Heart left ventricle (tissue), 16 donors: ENCODE results near the gene TEX2. TPM values are rescaled to one million over a fixed set of nuclear protein-coding genes. Genes with fewer than 3 reads are reported as not detected.

Experiments used
- ATAC-seq, 4 donors: fragments of 200-7000 bp; cut with Tn5 transposase; one replicate each; pipeline ENCODE4 v1.9.1; 2020 to 2022; ENCODE audit warnings: moderate library complexity in 4 of 4, mild to moderate bottlenecking in 3 of 4, moderate number of reproducible peaks in 1 of 4
- DNase-seq, 5 donors: peaks; one replicate each; pipeline ENCODE4 v3.0.0-alpha.2; 2020
- H3K27ac ChIP-seq, 12 donors: fragments of 200-600 bp; sonication (generic) in 4 of 12; one replicate each; pipeline versions ENCODE4 v1.5.0 to v1.8.0; 2016 to 2022; ENCODE audit warnings: mild to moderate bottlenecking in 2 of 12
- H3K27me3 ChIP-seq, 9 donors: fragments of 200-600 bp; sonication (generic) in 2 of 9; one replicate each; pipeline versions ENCODE4 v1.5.1 to v1.8.0; 2016 to 2022; ENCODE audit warnings: mild to moderate bottlenecking in 3 of 9
- H3K36me3 ChIP-seq, 9 donors: fragments of 200-600 bp; sonication (generic) in 2 of 9; one replicate each; pipeline versions ENCODE4 v1.5.0 to v1.8.0; 2018 to 2022; ENCODE audit warnings: mild to moderate bottlenecking in 2 of 9
- H3K4me1 ChIP-seq, 12 donors: fragments of 200-600 bp; sonication (generic) in 4 of 12; one replicate each; pipeline versions ENCODE4 v1.5.0 to v1.8.0; 2016 to 2022; ENCODE audit warnings: mild to moderate bottlenecking in 3 of 12
- H3K4me3 ChIP-seq, 12 donors: fragments of 200-600 bp; sonication (generic) in 4 of 12; one replicate each; pipeline versions ENCODE4 v1.5.0 to v1.8.0; 2017 to 2022; ENCODE audit warnings: mild to moderate bottlenecking in 9 of 12, moderate library complexity in 4 of 12
- H3K9me3 ChIP-seq, 12 donors: fragments of 200-600 bp; sonication (generic) in 4 of 12; one replicate each; pipeline versions ENCODE4 v1.5.0 to v1.8.0; 2016 to 2022; ENCODE audit warnings: mild to moderate bottlenecking in 1 of 12
- POLR2A ChIP-seq, 2 donors: fragments of 450-650 bp; IDR thresholded peaks; one replicate each; pipeline ENCODE4 v1.6.1; 2017; ENCODE audit warnings: antibody characterized with exemption in 2 of 2, mild to moderate bottlenecking in 2 of 2, moderate library complexity in 2 of 2
- WGBS, 4 donors: extraction: QIAGEN DNeasy Blood & Tissue Kit in 2 of 4; methylation state at CpG; one replicate each; pipeline versions ENCODE4 v1.1.5 to v1.1.7; 2013 to 2018; 5-methylcytosine and 5-hydroxymethylcytosine counted together
- intact Hi-C, 10 donors: fragments of 100-400 bp; cut with DNase I; formaldehyde crosslinking; loops; one replicate each; pipeline versions ENCODE4 v1.11.1 to v1.14.2; 2022
- polyA plus RNA-seq, 2 donors: library from polyadenylated mRNA; stranded (reverse); fragments of 200-250 nt; gene quantifications; one replicate each; pipeline ENCODE4 v1.2.3, GENCODE V29; 2013
- total RNA-seq, 9 donors: library from RNA; depleted of rRNA in 2 of 9; stranded (reverse); fragments of >200 nt in 2 of 9; fragmentation: NEBNext Ultra II Directional in 3 of 9; extraction: Animal tissue kit (Norgen Biotek cat#: 25700) in 3 of 9; gene quantifications; one replicate each; pipeline versions ENCODE4 v1.1.0 to v1.2.4, GENCODE V29; 2016 to 2023
- TF ChIP-seq, protein P1 (sequence below), 12 donors: fragments of 200-600 bp; sonication (generic) in 4 of 12; IDR thresholded peaks; one replicate each; pipeline versions ENCODE4 v1.5.0 to v1.8.0; 2018 to 2022; ENCODE audit warnings: antibody characterized with exemption in 12 of 12, mild to moderate bottlenecking in 5 of 12
- donor health status: ischemic (EF 13 %, LVEDD 7.1; RV severe dilation, severe dysfunction).
- donor health status: healthy with polysubstance abuse.
- donor health status: DM: no; HTN: yes; CAD: no.
- donor health status: DM: no; HTN: no; CAD: no.
- donor health status: ischemic (EF 25% LVEDD 6.9; RV normal size, moderate dysfunction).
- donor health status: ischemic (EF 25% LVEDD 5.7; RV mildly dilated, moderate dysfunction).
- donor health status: healthy.
- donor health status: DM: yes; HTN: yes; CAD: no.
- donor health status: ischemic (EF 35%, LVEDD 5.7; RV mildly dilated, moderate dysfunction).
- donor health status: nonischemic (EF 11% LVEDD 7.7; RV severe dilation, severe dysfunction).
- donor health status: DM: yes; HTN: yes; CAD: no.
- donor health status: PGD.
- donor health status: ischemic (EF 29% LVEDD 5.4; RV normal size, mild dysfunction).
- donor health status: nonischemic (EF 23%, LVEDD 6.1; RV moderate dilation, normal function).

Gene TEX2
- total and polyA plus RNA-seq, 11 donors = 16.8 to 55.8 (median 50.5) TPM

DNA sequence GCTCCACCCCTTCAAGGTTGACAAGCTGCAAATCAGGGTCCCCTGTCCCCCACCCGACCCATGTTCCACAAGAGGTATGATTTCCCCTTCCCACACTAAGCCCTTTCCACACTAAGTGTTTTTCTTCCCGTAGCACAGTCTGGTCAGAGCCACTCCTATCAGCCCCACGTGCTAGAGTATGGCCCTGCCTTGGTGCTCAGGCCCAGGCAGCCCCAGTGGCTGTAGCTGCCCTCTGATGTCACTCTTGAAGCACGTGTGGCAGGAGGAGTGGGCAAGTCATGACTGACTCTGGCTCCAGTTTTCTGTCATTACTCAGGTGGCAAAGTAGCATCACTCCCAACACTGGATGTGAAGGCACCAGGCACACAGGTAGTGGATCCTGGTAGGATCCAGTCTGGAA is 97.7 kb downstream of the TEX2 start:
- no peak for TF ChIP-seq POLR2A (IDR thresholded peaks at IDR 0.05)
- TF ChIP-seq, protein P1, sequence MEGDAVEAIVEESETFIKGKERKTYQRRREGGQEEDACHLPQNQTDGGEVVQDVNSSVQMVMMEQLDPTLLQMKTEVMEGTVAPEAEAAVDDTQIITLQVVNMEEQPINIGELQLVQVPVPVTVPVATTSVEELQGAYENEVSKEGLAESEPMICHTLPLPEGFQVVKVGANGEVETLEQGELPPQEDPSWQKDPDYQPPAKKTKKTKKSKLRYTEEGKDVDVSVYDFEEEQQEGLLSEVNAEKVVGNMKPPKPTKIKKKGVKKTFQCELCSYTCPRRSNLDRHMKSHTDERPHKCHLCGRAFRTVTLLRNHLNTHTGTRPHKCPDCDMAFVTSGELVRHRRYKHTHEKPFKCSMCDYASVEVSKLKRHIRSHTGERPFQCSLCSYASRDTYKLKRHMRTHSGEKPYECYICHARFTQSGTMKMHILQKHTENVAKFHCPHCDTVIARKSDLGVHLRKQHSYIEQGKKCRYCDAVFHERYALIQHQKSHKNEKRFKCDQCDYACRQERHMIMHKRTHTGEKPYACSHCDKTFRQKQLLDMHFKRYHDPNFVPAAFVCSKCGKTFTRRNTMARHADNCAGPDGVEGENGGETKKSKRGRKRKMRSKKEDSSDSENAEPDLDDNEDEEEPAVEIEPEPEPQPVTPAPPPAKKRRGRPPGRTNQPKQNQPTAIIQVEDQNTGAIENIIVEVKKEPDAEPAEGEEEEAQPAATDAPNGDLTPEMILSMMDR (IDR thresholded peaks at IDR 0.05) = no peak
- H3K36me3 ChIP-seq = peaks cover 0 to 61% (median 33%) of the 10 kb centered on the region in 9 donors
- 79 to 91% (median 87%) methylated on average over 4 of the region's 4 CpGs for WGBS, 4 donors
- intact Hi-C loops = no loop called here
- H3K4me1 ChIP-seq = peaks cover 0 to 32% (median 6%) of the 10 kb centered on the region in 12 donors
- peak overlapping the region in 1 of 12 donors; percentile 1 for H3K27ac ChIP-seq
- no peaks in the 10 kb centered on the region for H3K9me3 ChIP-seq
- DNase-seq (no peak), ATAC-seq (peak in 1 of 4 donors; percentile 26)
- H3K27me3 ChIP-seq = no peaks in the 10 kb centered on the region
- H3K4me3 ChIP-seq = no peak overlapping the region

GRCh38 chr17:64164596-64165285 is 98.3 kb downstream of the TEX2 start:
- Histone ChIP-seq H3K4me1 (peaks cover 0 to 32% (median 6%) of the 10 kb centered on the region in 12 donors), H3K27ac (peak overlapping the region in 1 of 12 donors; percentile 1)

GRCh38 chr17:64163468-64163867 is 99.6 kb downstream of the TEX2 start:
- Histone ChIP-seq H3K27me3 (no peaks in the 10 kb centered on the region), H3K27ac (no peak overlapping the region), H3K4me3 (no peak overlapping the region), H3K9me3 (no peaks in the 10 kb centered on the region), H3K36me3 (peaks cover 0 to 49% (median 30%) of the 10 kb centered on the region in 9 donors), H3K4me1 (peaks cover 0 to 42% (median 10%) of the 10 kb centered on the region in 12 donors)
- 81 to 96% (median 85%) methylated on average over 6 of the region's 6 CpGs for WGBS, 4 donors
- ATAC-seq (no peak), DNase-seq (no peak)
- TF ChIP-seq POLR2A (IDR thresholded peaks at IDR 0.05) = no peak
- TF ChIP-seq, protein P1 (IDR thresholded peaks at IDR 0.05) = no peak
- intact Hi-C loops = no loop called here

More at GRCh38 chr17:64164596-64165285, 98.3 kb downstream of the TEX2 start:
- no peak for TF ChIP-seq POLR2A (IDR thresholded peaks at IDR 0.05)
- TF ChIP-seq, protein P1 (IDR thresholded peaks at IDR 0.05) = no peak
- ATAC-seq (peak in 3 of 4 donors; percentile 31 to 39 (median 38)), DNase-seq (no peak)
- peaks cover 0 to 58% (median 35%) of the 10 kb centered on the region in 9 donors for H3K36me3 ChIP-seq
- H3K9me3 ChIP-seq = no peaks in the 10 kb centered on the region
- no peaks in the 10 kb centered on the region for H3K27me3 ChIP-seq
- no peak overlapping the region for H3K4me3 ChIP-seq
- intact Hi-C loops = no loop called here
- WGBS, 4 donors = 76 to 79% (median 78%) methylated on average over 6 of the region's 6 CpGs

DNA sequence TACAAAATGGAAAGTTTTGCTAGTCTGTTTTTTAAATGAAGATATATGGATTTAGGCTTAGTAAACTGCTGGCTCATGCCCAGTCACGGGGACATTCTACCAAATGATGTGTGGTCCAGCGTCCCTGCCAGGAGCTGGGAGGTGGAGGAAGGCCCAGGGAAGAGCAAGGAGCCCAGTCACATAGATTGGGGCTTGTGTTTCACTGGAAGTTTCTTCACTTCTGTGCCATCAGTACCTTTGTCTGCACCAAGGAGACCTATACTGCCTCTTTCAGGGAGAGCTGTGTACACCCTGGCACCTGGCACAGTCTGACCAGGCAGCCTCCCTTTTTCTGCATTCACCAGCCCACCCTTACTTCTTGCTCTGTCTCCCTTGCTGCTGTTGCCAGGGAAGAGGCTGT is 100.5 kb downstream of the TEX2 start:
- intact Hi-C loops = no loop called here
- Histone ChIP-seq H3K27me3 (no peaks in the 10 kb centered on the region), H3K27ac (no peak overlapping the region), H3K9me3 (no peaks in the 10 kb centered on the region), H3K36me3 (peaks cover 0 to 43% (median 27%) of the 10 kb centered on the region in 9 donors), H3K4me3 (no peak overlapping the region), H3K4me1 (peaks cover 0 to 51% (median 17%) of the 10 kb centered on the region in 12 donors)
- 66 to 92% (median 77%) methylated on average over 2 of the region's 2 CpGs for WGBS, 4 donors
- DNase-seq (no peak), ATAC-seq (no peak)
- TF ChIP-seq, protein P1 (IDR thresholded peaks at IDR 0.05) = no peak
- no peak for TF ChIP-seq POLR2A (IDR thresholded peaks at IDR 0.05)
